Hematopoietic multipotent progenitor cell treated with erythropoietin and hydrocortisone succinate and interleukin-3 and kit ligand, for 15 days (in vitro differentiated cells): ENCODE data around the gene PDZRN4.
"Not testable (repeated sequence)": the region's sequence is repeated elsewhere in the genome, so short reads cannot be mapped to it uniquely, and the experiment has no call there.

Experiments used
- DNase-seq: peaks from one replicate; pipeline ENCODE4 v3.0.0-alpha.2; 2015; ENCODE audit warnings: low spot score

PDZRN4 gene

GRCh38 chr12:41286426-41286825 lies 98.3 kb downstream of the PDZRN4 start:
- no peak for DNase-seq

- no peak for DNase-seq
Measured at GRCh38 chr12:41287500-41288141, 99.5 kb downstream of the PDZRN4 start.

GRCh38 chr12:41288142-41288811 lies 100.2 kb downstream of the PDZRN4 start:
- no peak for DNase-seq

- DNase-seq: no peak
Measured at GRCh38 chr12:41289501-41289900, 101.4 kb downstream of the PDZRN4 start.

- DNase-seq: no peak
Measured at GRCh38 chr12:41293011-41293410, 104.9 kb downstream of the PDZRN4 start.

- no peak for DNase-seq
Measured at GRCh38 chr12:41293461-41293860, 105.3 kb downstream of the PDZRN4 start.

- DNase-seq: no peak
Measured at GRCh38 chr12:41302979-41303403, 114.9 kb downstream of the PDZRN4 start.

GRCh38 chr12:41304526-41304925 lies 116.4 kb downstream of the PDZRN4 start:
- no peak for DNase-seq

GRCh38 chr12:41310367-41310766 lies 122.2 kb downstream of the PDZRN4 start:
- DNase-seq: no peak

- no peak for DNase-seq
Measured at GRCh38 chr12:41311883-41312282, 123.8 kb downstream of the PDZRN4 start.

- DNase-seq: not testable (repeated sequence)
Measured at GRCh38 chr12:41312451-41312850, 124.3 kb downstream of the PDZRN4 start.

- no peak for DNase-seq
Measured at GRCh38 chr12:41325336-41325735, 137.2 kb downstream of the PDZRN4 start.

- no peak for DNase-seq
Measured at GRCh38 chr12:41327096-41327895, 139.2 kb downstream of the PDZRN4 start.

- DNase-seq: no peak
Measured at GRCh38 chr12:41333974-41334373, 145.9 kb downstream of the PDZRN4 start.

GRCh38 chr12:41334390-41334789 lies 146.3 kb downstream of the PDZRN4 start:
- no peak for DNase-seq

- DNase-seq: no peak
Measured at GRCh38 chr12:41336041-41336549, 148.0 kb downstream of the PDZRN4 start.

GRCh38 chr12:41339784-41340183 lies 151.7 kb downstream of the PDZRN4 start:
- DNase-seq: no peak

- no peak for DNase-seq
Measured at GRCh38 chr12:41344776-41345470, 156.8 kb downstream of the PDZRN4 start.

- DNase-seq: no peak
Measured at GRCh38 chr12:41348198-41348597, 160.1 kb downstream of the PDZRN4 start.

- no peak for DNase-seq
Measured at GRCh38 chr12:41356181-41356580, 168.1 kb downstream of the PDZRN4 start.

GRCh38 chr12:41361738-41362137 lies 173.6 kb downstream of the PDZRN4 start:
- no peak for DNase-seq

- DNase-seq: no peak
Measured at GRCh38 chr12:41362510-41362909, 174.4 kb downstream of the PDZRN4 start.
